Thyroid gland (tissue), 4 donors: ENCODE data around the gene ZNF28.

Source experiments
- CTCF ChIP-seq, 6 experiments: fragments of 200-600 bp in 3 of 6; fragments of 450-650 bp in 3 of 6; sonication (generic) in 3 of 6; IDR thresholded peaks; one replicate each; pipeline ENCODE4 v1.5.1; 2016 to 2019; ENCODE audit warnings: antibody characterized with exemption in 6 of 6, mild to moderate bottlenecking in 2 of 6, inconsistent platforms in 1 of 6, moderate library complexity in 1 of 6
- POLR2A ChIP-seq, 2 donors: fragments of 450-650 bp; IDR thresholded peaks; one replicate each; pipeline ENCODE4 v1.6.1; 2017; ENCODE audit warnings: antibody characterized with exemption in 2 of 2, mild to moderate bottlenecking in 2 of 2, moderate library complexity in 1 of 2

DNA sequence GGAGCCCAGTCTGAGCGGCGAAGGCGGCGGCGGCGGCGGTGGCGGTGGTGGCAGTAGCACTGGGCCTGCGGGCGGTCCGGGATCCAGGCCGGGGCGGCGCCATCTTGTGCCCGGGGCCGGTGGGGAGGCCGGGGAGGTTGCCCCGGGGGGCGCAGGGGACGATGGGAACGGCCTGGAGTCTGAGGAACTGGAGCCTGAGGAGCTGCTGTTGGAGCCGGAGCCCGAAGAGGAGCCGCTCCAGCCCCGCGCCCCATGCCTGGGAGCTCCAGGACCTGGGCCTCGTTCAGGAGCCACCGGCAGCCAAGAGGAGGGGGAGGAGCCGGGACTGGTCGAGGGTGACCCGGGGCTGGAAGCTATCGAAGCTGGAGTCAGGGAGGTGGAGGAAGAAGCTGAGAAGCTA is 11.6 kb downstream of the ZNF28 start:
- no peak for TF ChIP-seq CTCF (IDR thresholded peaks at IDR 0.05)
- TF ChIP-seq POLR2A (IDR thresholded peaks at IDR 0.05), result no peak
